Measurements from ENCODE around the gene TMEM147.

GRCh38 chr19:35544110-35544802, 1.2 kb upstream of the TMEM147 start:
- TF ChIP-seq EZH2 (IDR thresholded peaks at IDR 0.05; ENCODE audit: insufficient read depth, poor library complexity, severe bottlenecking), result no peak
- TF ChIP-seq EZH2phosphoT487 (IDR thresholded peaks at IDR 0.05; ENCODE audit: insufficient read depth, low read depth), result no peak
